T-helper 2 cell treated with Interferon-gamma antibody and Interleukin-4, amounts not matched to agents 5 μg/mL and 100 μg/mL, for 36 hours (primary cell): ENCODE measurements around the gene HES3.

Experiments
- DNase-seq: peaks from one replicate; pipeline ENCODE4 v3.0.0; 2021; ENCODE audit warnings: low spot score
- H3K27ac Mint-ChIP-seq: one replicate; pipeline ENCODE4 v1.8.0; 2021; ENCODE audit warnings: mild to moderate bottlenecking, mixed read lengths
- H3K27me3 Mint-ChIP-seq: one replicate; pipeline ENCODE4 v1.8.0; 2021; ENCODE audit warnings: low read depth, mixed read lengths
- H3K36me3 Mint-ChIP-seq: one replicate; pipeline ENCODE4 v1.8.0; 2021; ENCODE audit warnings: low read depth, mixed read lengths
- H3K4me1 Mint-ChIP-seq: one replicate; pipeline ENCODE4 v1.8.0; 2021; ENCODE audit warnings: low read depth, mixed read lengths
- H3K4me3 Mint-ChIP-seq: one replicate; pipeline ENCODE4 v1.8.0; 2022; ENCODE audit warnings: mild to moderate bottlenecking, moderate library complexity, mixed read lengths
- H3K9me3 Mint-ChIP-seq: one replicate; pipeline ENCODE4 v1.8.0; 2021; ENCODE audit warnings: mixed read lengths

The HES3 gene

GRCh38 chr1:6246497-6247467 is 2.8 kb downstream of the HES3 start:
- H3K4me3 Mint-ChIP-seq = peak overlapping the region; percentile 75
- H3K27me3 Mint-ChIP-seq = peaks cover 65% of the 10 kb centered on the region
- H3K27ac Mint-ChIP-seq = no peak overlapping the region
- H3K9me3 Mint-ChIP-seq = no peaks in the 10 kb centered on the region
- peaks cover 2% of the 10 kb centered on the region for H3K4me1 Mint-ChIP-seq
- H3K36me3 Mint-ChIP-seq = no peaks in the 10 kb centered on the region
- DNase-seq = peak; percentile 68

- DNase-seq = no peak
- H3K27me3 Mint-ChIP-seq = peaks cover 68% of the 10 kb centered on the region
These were observed 3.7 kb downstream of the HES3 start for GRCh38 chr1:6247651-6248050.

GRCh38 chr1:6248161-6248776 is 4.3 kb downstream of the HES3 start:
- H3K36me3 Mint-ChIP-seq = no peaks in the 10 kb centered on the region
- no peak for DNase-seq
- peaks cover 63% of the 10 kb centered on the region for H3K27me3 Mint-ChIP-seq
- H3K4me1 Mint-ChIP-seq = peaks cover 2% of the 10 kb centered on the region
- H3K27ac Mint-ChIP-seq = no peak overlapping the region
- no peak overlapping the region for H3K4me3 Mint-ChIP-seq
- no peaks in the 10 kb centered on the region for H3K9me3 Mint-ChIP-seq

More at GRCh38 chr1:6247651-6248050, 3.7 kb downstream of the HES3 start:
- Mint-ChIP-seq H3K27ac (no peak overlapping the region), H3K9me3 (no peaks in the 10 kb centered on the region), H3K4me1 (peaks cover 2% of the 10 kb centered on the region), H3K36me3 (no peaks in the 10 kb centered on the region), H3K4me3 (no peak overlapping the region)

GRCh38 chr1:6248932-6249738 is 5.2 kb downstream of the HES3 start:
- Mint-ChIP-seq H3K36me3 (no peaks in the 10 kb centered on the region), H3K9me3 (no peaks in the 10 kb centered on the region), H3K4me1 (peaks cover 2% of the 10 kb centered on the region), H3K27ac (no peak overlapping the region), H3K27me3 (peaks cover 54% of the 10 kb centered on the region), H3K4me3 (no peak overlapping the region)
- no peak for DNase-seq

GRCh38 chr1:6249739-6250689 is 6.0 kb downstream of the HES3 start:
- H3K4me3 Mint-ChIP-seq = no peak overlapping the region
- no peak for DNase-seq
- H3K36me3 Mint-ChIP-seq = no peaks in the 10 kb centered on the region
- H3K9me3 Mint-ChIP-seq = no peaks in the 10 kb centered on the region
- peaks cover 2% of the 10 kb centered on the region for H3K4me1 Mint-ChIP-seq
- no peak overlapping the region for H3K27ac Mint-ChIP-seq
- H3K27me3 Mint-ChIP-seq = peaks cover 48% of the 10 kb centered on the region

- no peak overlapping the region for H3K4me3 Mint-ChIP-seq
- H3K9me3 Mint-ChIP-seq = no peaks in the 10 kb centered on the region
- H3K27ac Mint-ChIP-seq = no peak overlapping the region
- H3K4me1 Mint-ChIP-seq = peaks cover 2% of the 10 kb centered on the region
- no peak for DNase-seq
- H3K27me3 Mint-ChIP-seq = peaks cover 45% of the 10 kb centered on the region
- no peaks in the 10 kb centered on the region for H3K36me3 Mint-ChIP-seq
These were observed 7.3 kb downstream of the HES3 start for GRCh38 chr1:6251233-6251632.

GRCh38 chr1:6251681-6252373 is 7.8 kb downstream of the HES3 start:
- H3K27ac Mint-ChIP-seq = no peak overlapping the region
- no peaks in the 10 kb centered on the region for H3K36me3 Mint-ChIP-seq
- DNase-seq = no peak
- peaks cover 39% of the 10 kb centered on the region for H3K27me3 Mint-ChIP-seq
- no peak overlapping the region for H3K4me3 Mint-ChIP-seq
- H3K4me1 Mint-ChIP-seq = no peaks in the 10 kb centered on the region
- H3K9me3 Mint-ChIP-seq = no peaks in the 10 kb centered on the region

GRCh38 chr1:6252374-6252710 is 8.4 kb downstream of the HES3 start:
- no peaks in the 10 kb centered on the region for H3K4me1 Mint-ChIP-seq
- DNase-seq = no peak
- peaks cover 34% of the 10 kb centered on the region for H3K27me3 Mint-ChIP-seq
- no peak overlapping the region for H3K27ac Mint-ChIP-seq
- H3K4me3 Mint-ChIP-seq = no peak overlapping the region
- H3K36me3 Mint-ChIP-seq = no peaks in the 10 kb centered on the region
- H3K9me3 Mint-ChIP-seq = no peaks in the 10 kb centered on the region

GRCh38 chr1:6253380-6253779 is 9.4 kb downstream of the HES3 start:
- Mint-ChIP-seq H3K9me3 (no peaks in the 10 kb centered on the region), H3K4me3 (no peak overlapping the region), H3K4me1 (no peaks in the 10 kb centered on the region), H3K27ac (no peak overlapping the region), H3K36me3 (no peaks in the 10 kb centered on the region), H3K27me3 (peaks cover 24% of the 10 kb centered on the region)
- no peak for DNase-seq

GRCh38 chr1:6254691-6255090 is 10.7 kb downstream of the HES3 start:
- no peaks in the 10 kb centered on the region for H3K4me1 Mint-ChIP-seq
- no peak for DNase-seq
- H3K27me3 Mint-ChIP-seq = peaks cover 28% of the 10 kb centered on the region

GRCh38 chr1:6256645-6257044 is 12.7 kb downstream of the HES3 start:
- no peaks in the 10 kb centered on the region for H3K4me1 Mint-ChIP-seq
- H3K9me3 Mint-ChIP-seq = no peaks in the 10 kb centered on the region
- no peaks in the 10 kb centered on the region for H3K36me3 Mint-ChIP-seq
- H3K4me3 Mint-ChIP-seq = no peak overlapping the region
- DNase-seq = no peak
- H3K27ac Mint-ChIP-seq = no peak overlapping the region
- H3K27me3 Mint-ChIP-seq = peaks cover 17% of the 10 kb centered on the region

More at GRCh38 chr1:6254691-6255090, 10.7 kb downstream of the HES3 start:
- no peak overlapping the region for H3K27ac Mint-ChIP-seq
- H3K9me3 Mint-ChIP-seq = no peaks in the 10 kb centered on the region
- no peak overlapping the region for H3K4me3 Mint-ChIP-seq
- H3K36me3 Mint-ChIP-seq = no peaks in the 10 kb centered on the region

- no peaks in the 10 kb centered on the region for H3K4me1 Mint-ChIP-seq
- no peaks in the 10 kb centered on the region for H3K9me3 Mint-ChIP-seq
- H3K36me3 Mint-ChIP-seq = no peaks in the 10 kb centered on the region
- peaks cover 17% of the 10 kb centered on the region for H3K27me3 Mint-ChIP-seq
- H3K4me3 Mint-ChIP-seq = no peak overlapping the region
- no peak for DNase-seq
- H3K27ac Mint-ChIP-seq = no peak overlapping the region
These were observed 13.6 kb downstream of the HES3 start for GRCh38 chr1:6257541-6258069.
